Panc1 (cell line): ENCODE data around the gene RPP25L. TPM values are rescaled to one million over a fixed set of nuclear protein-coding genes. Genes with fewer than 3 reads are reported as not detected.

Source experiments
- ATAC-seq: fragments of 200-7000 bp; cut with Tn5 transposase; 2 replicates; pipeline ENCODE4 v1.9.1; 2020; ENCODE audit warnings: mild to moderate bottlenecking, moderate library complexity
- BruUV-seq: library from RNA; stranded (reverse); fragments of 400-500 nt; replicated peaks from 2 replicates; lab custom pipeline; 2021; lab: Mats Ljungman, UMichigan
- CTCF ChIA-PET: fragments of 300-600 bp; sonication (Branson Sonifier 250); formaldehyde crosslinking; loops from one replicate; lab custom pipeline; 2022; ENCODE audit warnings: antibody characterized with exemption; lab: Charles Lee
- POLR2A ChIA-PET: fragments of 300-600 bp; sonication (Branson Sonifier 250); formaldehyde crosslinking; loops from one replicate; lab custom pipeline; 2022; ENCODE audit warnings: antibody characterized with exemption; lab: Charles Lee
- DNase-seq: peaks from one replicate; pipeline ENCODE4 v3.0.0-alpha.2; 2010; ENCODE audit warnings: low read depth, low spot score
- H3K27ac ChIP-seq: 2 replicates; pipeline ENCODE4 v1.5.1; 2011; ENCODE audit warnings: mild to moderate bottlenecking, low read length, inconsistent platforms
- H3K27me3 ChIP-seq: fragments of 200-500 bp; sonication (Bioruptor generic); 2 replicates; pipeline ENCODE4 v1.6.0; 2014; ENCODE audit warnings: low read length, inconsistent platforms; ENCODE audit not compliant: control insufficient read depth, insufficient read depth
- H3K36me3 ChIP-seq: fragments of 200-500 bp; sonication (Bioruptor generic); 2 replicates; pipeline ENCODE4 v1.5.1; 2014; ENCODE audit warnings: inconsistent platforms, mild to moderate bottlenecking, low read length, moderate library complexity; ENCODE audit not compliant: control insufficient read depth, insufficient read depth
- H3K4me1 ChIP-seq: 2 replicates; pipeline ENCODE4 v1.5.1; 2011; ENCODE audit warnings: inconsistent platforms, mild to moderate bottlenecking, low read length, moderate library complexity; ENCODE audit not compliant: control insufficient read depth, insufficient read depth
- H3K4me3 ChIP-seq, 2 experiments: 2 replicates each; pipeline ENCODE4 v1.5.1; 2011 to 2012; ENCODE audit warnings: low read depth in 2 of 2, low read length in 2 of 2, mild to moderate bottlenecking in 2 of 2, inconsistent platforms in 1 of 2, moderate library complexity in 1 of 2
- H3K9me3 ChIP-seq: fragments of 200-500 bp; sonication (Bioruptor generic); 2 replicates; pipeline ENCODE4 v1.5.1; 2014; ENCODE audit warnings: low read depth, mild to moderate bottlenecking, inconsistent platforms, low read length, moderate library complexity; ENCODE audit not compliant: control insufficient read depth, insufficient read depth
- POLR2AphosphoS5 ChIP-seq: IDR thresholded peaks from 2 replicates; pipeline ENCODE4 v1.6.1; 2012; ENCODE audit warnings: mild to moderate bottlenecking, low read depth, low read length, moderate library complexity
- REST ChIP-seq, 2 experiments: IDR thresholded peaks; 2 replicates each; pipeline ENCODE4 v1.6.1; 2011 to 2012; ENCODE audit warnings: low read depth in 2 of 2, control low read depth in 1 of 2, low read length in 1 of 2, mild to moderate bottlenecking in 1 of 2, moderate library complexity in 1 of 2; ENCODE audit not compliant: insufficient read depth in 1 of 2
- SIN3A ChIP-seq: IDR thresholded peaks from 2 replicates; pipeline ENCODE4 v1.6.1; 2012; ENCODE audit warnings: low read depth, mild to moderate bottlenecking, low read length, moderate library complexity, borderline replicate concordance; ENCODE audit not compliant: insufficient read depth
- TCF7L2 ChIP-seq: IDR thresholded peaks from 2 replicates; pipeline ENCODE4 v1.6.1; 2011; ENCODE audit warnings: mild to moderate bottlenecking, low read depth, low read length, inconsistent platforms
- in situ Hi-C: cut with HindIII; loops from 2 replicates; pipeline ENCODE4 v1.10.0; 2016; ENCODE audit warnings: low sequenced_read_pairs, low pct_unique_long_range_greater_than_20kb
- intact Hi-C: fragments of 100-400 bp; cut with micrococcal nuclease; formaldehyde crosslinking; loops from one replicate; pipeline ENCODE4 v1.10.0; 2022; ENCODE audit not compliant: unreplicated experiment
- total RNA-seq: library from RNA; stranded (reverse); gene quantifications from one replicate; pipeline ENCODE4 v1.2.1, GENCODE V29; 2021; ENCODE audit not compliant: unreplicated experiment
- TF ChIP-seq, protein P1 (sequence below): fragments of 450-650 bp; IDR thresholded peaks from 2 replicates; pipeline ENCODE4 v1.5.1; 2017; ENCODE audit warnings: mild to moderate bottlenecking

Gene RPP25L
- total RNA-seq, 1 experiment from 2014 or later: 30.4 TPM

DNA sequence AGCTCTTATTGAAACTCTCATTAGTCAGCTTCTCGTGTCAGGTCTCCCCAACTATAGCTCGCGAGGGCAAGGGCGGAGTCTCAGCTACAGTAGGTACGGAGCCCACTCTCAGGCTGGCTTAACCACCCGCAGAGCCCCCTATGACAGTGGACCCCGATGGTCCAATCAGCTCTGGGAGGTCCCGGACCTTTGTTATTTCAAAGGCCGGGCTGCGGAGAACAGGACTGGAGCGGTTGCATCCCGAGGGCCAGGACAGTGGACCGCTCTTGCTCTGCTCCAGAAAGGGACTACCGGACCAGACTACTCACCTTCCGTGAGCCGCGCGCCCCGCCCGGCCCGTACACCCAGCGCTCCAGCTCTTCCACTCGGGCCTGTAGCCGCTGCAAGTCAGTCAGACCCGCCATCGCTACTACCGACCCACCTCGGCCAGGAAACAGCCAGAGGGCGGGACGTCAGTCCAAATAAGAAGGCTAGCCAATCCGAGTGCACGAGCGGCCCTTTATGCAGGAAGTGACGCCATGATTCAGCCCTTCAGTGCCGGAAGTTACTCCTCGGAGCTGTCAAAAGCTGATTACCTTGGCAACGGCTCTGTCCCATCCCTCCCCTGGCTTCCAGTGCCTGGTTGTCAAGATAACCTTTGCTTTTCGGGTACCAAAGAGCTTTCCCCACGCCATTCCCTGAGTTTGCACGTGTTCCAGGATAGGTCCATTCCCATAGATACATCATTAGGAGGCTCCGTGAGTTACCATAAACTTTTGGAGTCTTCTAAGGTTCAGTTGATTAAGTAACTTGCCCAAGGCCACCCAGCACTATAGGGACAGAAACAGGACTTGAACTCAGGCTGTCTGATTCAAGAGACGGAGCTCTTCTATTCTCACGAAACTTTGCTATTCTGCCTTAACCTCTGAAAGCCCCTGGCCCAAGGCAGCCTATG lies 8.4 kb upstream of the RPP25L start, which contains the start of gene DCTN3:
Gene DCTN3 (minus strand): TSS at position 435 of the 934 bp plus-strand sequence. CDS start 31 bp downstream, at position 404.
- Histone ChIP-seq H3K36me3 (no peaks in the 10 kb centered on the region), H3K27ac (peak within 1 kb of the TSS; percentile 78), H3K9me3 (no peaks in the 10 kb centered on the region), H3K4me3 (peak within 1 kb of the TSS; percentile 86 to 91), H3K4me1 (peaks cover 8% of the 10 kb centered on the region; the same call in 1 of the 2 replicates), H3K27me3 (no peaks in the 10 kb centered on the region)
- TF ChIP-seq REST (IDR thresholded peaks at IDR 0.05; ENCODE audit: insufficient read depth in 1 of 2, low read depth in 2 of 2, low read length in 1 of 2): no peak
- TF ChIP-seq TCF7L2: no peak
- peak; percentile 85; the same call in 1 of the 2 replicates for TF ChIP-seq SIN3A
- TF ChIP-seq, protein P1, sequence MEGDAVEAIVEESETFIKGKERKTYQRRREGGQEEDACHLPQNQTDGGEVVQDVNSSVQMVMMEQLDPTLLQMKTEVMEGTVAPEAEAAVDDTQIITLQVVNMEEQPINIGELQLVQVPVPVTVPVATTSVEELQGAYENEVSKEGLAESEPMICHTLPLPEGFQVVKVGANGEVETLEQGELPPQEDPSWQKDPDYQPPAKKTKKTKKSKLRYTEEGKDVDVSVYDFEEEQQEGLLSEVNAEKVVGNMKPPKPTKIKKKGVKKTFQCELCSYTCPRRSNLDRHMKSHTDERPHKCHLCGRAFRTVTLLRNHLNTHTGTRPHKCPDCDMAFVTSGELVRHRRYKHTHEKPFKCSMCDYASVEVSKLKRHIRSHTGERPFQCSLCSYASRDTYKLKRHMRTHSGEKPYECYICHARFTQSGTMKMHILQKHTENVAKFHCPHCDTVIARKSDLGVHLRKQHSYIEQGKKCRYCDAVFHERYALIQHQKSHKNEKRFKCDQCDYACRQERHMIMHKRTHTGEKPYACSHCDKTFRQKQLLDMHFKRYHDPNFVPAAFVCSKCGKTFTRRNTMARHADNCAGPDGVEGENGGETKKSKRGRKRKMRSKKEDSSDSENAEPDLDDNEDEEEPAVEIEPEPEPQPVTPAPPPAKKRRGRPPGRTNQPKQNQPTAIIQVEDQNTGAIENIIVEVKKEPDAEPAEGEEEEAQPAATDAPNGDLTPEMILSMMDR: no peak
- TF ChIP-seq POLR2AphosphoS5: peak; percentile 40; the same call in 1 of the 2 replicates
- in situ Hi-C loops (no loop called here), intact Hi-C loops (no loop called here)
- POLR2A ChIA-PET: interaction anchor here (0.6 to 1.0 kb wide), 3 partner anchors 9 to 440 kb away, joined by 4 to 6 read pairs (median 6); no protein-coding TSS in a partner anchor
- no peak for DNase-seq
- peak; percentile 99 for ATAC-seq
- CTCF ChIA-PET: interaction anchor here (0.9 kb wide), 2 partner anchors 19 to 29 kb away, joined by 3 read pairs; no protein-coding TSS in a partner anchor
- TSS peak; percentile 71 for BruUV-seq

DNA sequence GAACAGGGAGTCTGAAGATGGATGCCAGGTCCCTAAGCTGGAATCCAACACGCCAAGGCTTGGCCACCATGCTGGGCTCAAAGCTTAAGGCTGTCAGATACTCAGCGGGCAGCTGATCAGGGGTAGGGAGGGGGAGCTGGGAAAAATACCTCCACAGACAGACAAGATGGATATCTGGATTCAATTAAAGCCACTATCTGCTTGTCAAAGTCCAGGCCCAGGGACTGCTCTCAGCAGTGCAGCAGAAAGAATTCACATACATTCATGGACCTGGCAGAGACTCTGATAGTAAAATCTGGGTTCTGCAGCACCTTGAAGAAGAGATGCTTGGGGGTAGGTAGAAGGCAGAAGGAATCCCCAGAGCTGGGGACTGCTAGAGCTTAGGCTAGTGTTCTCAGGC lies 3.2 kb upstream of the RPP25L start:
- no TSS peak for BruUV-seq

More for the DNA sequence above, 3.2 kb upstream of the RPP25L start:
- DNase-seq (no peak), ATAC-seq (no peak)
- ChIA-PET CTCF (interaction anchor here (1.5 kb wide), 1 partner anchor 11 kb away, joined by 4 read pairs; no protein-coding TSS in a partner anchor), POLR2A (no interaction called here)
- H3K9me3 ChIP-seq: no peaks in the 10 kb centered on the region
- no peaks in the 10 kb centered on the region for H3K36me3 ChIP-seq
- no peak for TF ChIP-seq SIN3A
- no peak for TF ChIP-seq REST (IDR thresholded peaks at IDR 0.05; ENCODE audit: insufficient read depth in 1 of 2, low read depth in 2 of 2, low read length in 1 of 2)
- TF ChIP-seq, protein P1: no peak
- no peak for TF ChIP-seq POLR2AphosphoS5
- no peak for TF ChIP-seq TCF7L2
- intact Hi-C loops (no loop called here), in situ Hi-C loops (no loop called here)
- H3K27ac ChIP-seq: no peak overlapping the region
- H3K4me1 ChIP-seq: peaks cover 24% of the 10 kb centered on the region
- H3K27me3 ChIP-seq: no peaks in the 10 kb centered on the region
- no peak overlapping the region for H3K4me3 ChIP-seq
